Measurements from ENCODE around the gene TRAPPC6A. TPM values are rescaled to one million over a fixed set of nuclear protein-coding genes. Genes with fewer than 3 reads are reported as not detected.

The TRAPPC6A gene
- total and polyA plus RNA-seq, 2 experiments from 2014 or later = 29.4 to 74.7 TPM

GRCh38 chr19:45139286-45140143, 38.5 kb downstream of the TRAPPC6A start:
- Histone ChIP-seq H3F3A (replicated peaks; ENCODE audit: low read depth) (no peaks in the 10 kb centered on the region), H3K4me3 (no peak overlapping the region), H3K27me3 (ENCODE audit: insufficient read depth) (no peaks in the 10 kb centered on the region), H3K27ac (ENCODE audit: low read depth) (no peak overlapping the region), H4K20me1 (replicated peaks; ENCODE audit: insufficient read depth) (peaks cover 3% of the 10 kb centered on the region; the same call in 1 of the 2 replicates), H2AFZ (no peak overlapping the region), H3K79me2 (replicated peaks; ENCODE audit: insufficient read depth) (peaks cover 41% of the 10 kb centered on the region), H3K4me2 (no peak overlapping the region), H3K36me3 (ENCODE audit: insufficient read depth) (no peaks in the 10 kb centered on the region), H3K9me2 (ENCODE audit: insufficient read depth) (no peaks in the 10 kb centered on the region), H3K4me1 (ENCODE audit: insufficient read depth) (peaks cover 15% of the 10 kb centered on the region; the same call in 1 of the 2 replicates)
- H3K36me3 Mint-ChIP-seq (ENCODE audit: low read depth) = peaks cover 18% of the 10 kb centered on the region
- no peak for ATAC-seq
- peaks cover 15% of the 10 kb centered on the region for H3K27me3 Mint-ChIP-seq (ENCODE audit: insufficient read depth, low read depth, poor library complexity)
- peaks cover 24% of the 10 kb centered on the region for H3K4me1 Mint-ChIP-seq
- DNase-seq (ENCODE audit: low spot score) = no peak
- no peak overlapping the region for H3K4me3 Mint-ChIP-seq
- no peaks in the 10 kb centered on the region; the same call in 2 of the 3 replicates for H3K9me3 Mint-ChIP-seq
- H3K27ac Mint-ChIP-seq = no peak overlapping the region
- no peak for TF ChIP-seq STAT1 (IDR thresholded peaks at IDR 0.05; ENCODE audit: unreplicated experiment)
- TF ChIP-seq EZH2 (IDR thresholded peaks at IDR 0.05; ENCODE audit: low read depth, unreplicated experiment) = no peak
- TF ChIP-seq CREB1 (CRISPR knock-in tag; IDR thresholded peaks at IDR 0.05; ENCODE audit: low read depth) = no peak
- TF ChIP-seq ZNF114 (CRISPR knock-in tag; IDR thresholded peaks at IDR 0.05) = no peak
- no peak for TF ChIP-seq POLR2AphosphoS5 (IDR thresholded peaks at IDR 0.05; ENCODE audit: low read depth)
- no peak for TF ChIP-seq NANOG (IDR thresholded peaks at IDR 0.05; ENCODE audit: borderline replicate concordance)
- TF ChIP-seq, protein P1, sequence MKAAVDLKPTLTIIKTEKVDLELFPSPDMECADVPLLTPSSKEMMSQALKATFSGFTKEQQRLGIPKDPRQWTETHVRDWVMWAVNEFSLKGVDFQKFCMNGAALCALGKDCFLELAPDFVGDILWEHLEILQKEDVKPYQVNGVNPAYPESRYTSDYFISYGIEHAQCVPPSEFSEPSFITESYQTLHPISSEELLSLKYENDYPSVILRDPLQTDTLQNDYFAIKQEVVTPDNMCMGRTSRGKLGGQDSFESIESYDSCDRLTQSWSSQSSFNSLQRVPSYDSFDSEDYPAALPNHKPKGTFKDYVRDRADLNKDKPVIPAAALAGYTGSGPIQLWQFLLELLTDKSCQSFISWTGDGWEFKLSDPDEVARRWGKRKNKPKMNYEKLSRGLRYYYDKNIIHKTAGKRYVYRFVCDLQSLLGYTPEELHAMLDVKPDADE (IDR thresholded peaks at IDR 0.05) = no peak
- TF ChIP-seq EZH2phosphoT487 (IDR thresholded peaks at IDR 0.05; ENCODE audit: unreplicated experiment) = no peak
- TF ChIP-seq REST (IDR thresholded peaks at IDR 0.05; ENCODE audit: unreplicated experiment) = no peak
- TF ChIP-seq ZNF331 (CRISPR knock-in tag; IDR thresholded peaks at IDR 0.05; ENCODE audit: low read depth) = no peak
- no peak for TF ChIP-seq CTCF (conservative IDR thresholded peaks at IDR 0.05; ENCODE audit: low read depth in 2 of 2)
